Measurements from ENCODE around the gene UBXN7.
"Not testable (repeated sequence)": the region's sequence is repeated elsewhere in the genome, so short reads cannot be mapped to it uniquely, and the experiment has no call there.

The UBXN7 gene

DNA sequence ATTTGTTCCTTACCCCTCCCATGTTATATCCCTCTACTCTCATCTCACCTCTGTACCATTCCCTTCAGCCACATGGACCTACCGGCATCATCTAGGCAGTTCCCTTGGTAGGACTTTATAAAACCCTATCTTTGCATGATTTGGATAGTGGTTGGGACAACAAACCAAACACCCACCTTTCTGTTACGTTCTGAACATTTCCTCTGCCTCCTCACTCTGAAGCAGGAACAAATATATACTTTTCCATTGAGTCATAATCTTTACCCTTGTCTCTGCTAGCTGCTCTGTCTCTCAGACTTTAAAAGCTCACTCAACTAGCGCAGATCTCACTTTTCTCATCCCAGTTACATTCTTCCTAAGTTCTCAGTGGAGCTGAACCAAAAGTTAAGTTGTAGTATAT, 17.8 kb downstream of the UBXN7 start:
- peak; percentile 19 for DNase-seq

DNA sequence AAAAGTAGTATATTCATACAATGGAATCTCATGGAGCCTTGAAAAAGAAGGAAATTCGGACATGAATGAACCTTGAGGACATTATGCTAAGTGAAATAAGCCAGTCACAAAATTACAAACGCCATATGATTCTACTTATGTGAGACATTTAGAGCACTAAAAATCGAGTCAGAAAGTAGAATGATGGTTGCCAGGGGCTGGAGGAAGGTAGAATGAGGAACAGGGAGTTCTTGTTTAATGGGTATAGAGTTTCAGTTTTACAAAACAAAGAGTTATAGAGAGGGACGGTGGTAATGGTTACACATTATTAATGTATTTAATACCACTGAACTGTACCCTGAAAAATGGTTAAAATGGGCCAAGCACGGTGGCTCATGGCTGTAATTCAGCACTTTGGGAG, 19.5 kb downstream of the UBXN7 start:
- no peak for DNase-seq

DNA sequence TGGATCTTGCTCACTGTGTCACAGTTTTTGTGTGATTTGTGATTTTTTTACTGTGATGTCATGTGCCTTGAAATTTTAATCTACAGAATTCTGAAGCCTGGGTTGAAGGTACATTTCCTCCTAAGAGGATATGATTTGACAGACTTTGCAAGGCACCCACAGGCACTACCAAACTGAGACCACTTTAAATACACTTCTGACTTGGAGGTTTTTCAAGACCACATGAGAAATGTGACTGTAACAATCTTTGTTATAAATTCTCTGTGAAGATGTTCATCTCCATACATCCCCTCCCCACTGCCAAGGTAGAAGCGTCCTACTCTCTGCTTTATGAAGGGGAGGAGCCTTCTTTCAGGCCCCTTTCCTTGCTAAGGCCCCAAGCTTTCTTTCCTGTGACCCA, 22.8 kb downstream of the UBXN7 start:
- no peak for DNase-seq

DNA sequence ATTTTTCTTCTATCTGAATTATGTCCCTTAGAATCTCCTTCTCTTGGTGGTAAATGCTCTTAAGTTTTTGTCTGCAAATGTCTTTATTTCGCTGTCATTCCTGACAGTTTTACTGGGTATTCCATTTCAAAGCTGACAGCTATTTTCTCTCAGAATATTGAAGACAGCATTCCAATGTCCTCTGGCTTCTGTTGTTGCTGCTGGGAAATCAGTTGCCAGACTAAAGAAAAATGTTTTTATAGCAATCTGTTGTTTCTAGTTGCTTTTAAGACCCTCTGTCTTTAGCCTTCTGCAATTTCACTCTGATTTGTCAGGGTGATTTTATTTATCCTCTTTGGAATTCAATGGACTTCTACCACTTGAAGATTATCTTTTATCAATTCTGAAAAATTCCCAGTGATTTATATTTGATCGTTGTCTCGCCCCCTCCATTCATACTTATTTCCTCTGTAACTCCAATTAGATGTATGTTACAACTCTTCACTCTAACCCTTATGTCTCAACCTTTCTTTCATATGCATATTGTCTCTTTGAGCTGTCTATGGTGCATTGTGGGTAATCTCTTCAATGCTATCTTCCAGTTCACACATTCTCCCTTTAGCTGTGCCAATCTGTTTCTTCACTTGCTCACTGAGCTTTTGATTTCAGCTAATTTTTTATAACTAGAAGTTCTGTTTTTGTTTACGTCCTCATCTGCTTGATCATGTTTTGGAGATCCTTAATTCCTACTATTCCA, 23.5 kb downstream of the UBXN7 start:
- no peak for DNase-seq

DNA sequence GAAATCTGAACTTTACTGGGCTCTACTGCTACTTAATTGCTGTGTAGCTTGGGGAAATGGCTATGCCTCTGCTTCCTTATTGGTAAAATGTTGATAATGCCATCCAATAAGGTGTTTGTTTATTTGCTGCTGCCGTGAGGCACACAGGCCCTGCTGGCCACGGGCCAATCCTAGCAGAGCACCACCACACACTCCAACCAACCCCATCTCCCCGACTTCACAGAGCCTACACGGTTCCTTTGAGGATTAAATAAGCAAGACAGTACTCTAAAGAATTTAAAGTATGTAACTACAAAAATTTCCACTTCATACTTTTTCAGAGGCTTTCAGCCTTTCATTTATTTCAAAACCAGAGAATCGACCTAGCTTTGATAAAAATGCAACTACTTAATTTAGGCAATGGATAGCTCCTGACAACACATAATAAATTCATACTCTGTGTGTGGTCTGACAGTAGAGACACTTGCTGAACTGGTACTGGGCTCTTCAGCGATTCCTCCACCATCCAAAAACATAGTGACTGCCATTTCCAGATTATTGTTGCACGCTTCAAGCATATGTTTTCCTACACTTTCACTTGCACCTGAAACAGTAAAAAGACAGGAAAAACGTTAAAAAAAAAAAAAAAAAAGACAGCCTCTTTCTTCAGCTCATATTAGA, 25.3 kb downstream of the UBXN7 start:
- peak; percentile 47 for DNase-seq

DNA sequence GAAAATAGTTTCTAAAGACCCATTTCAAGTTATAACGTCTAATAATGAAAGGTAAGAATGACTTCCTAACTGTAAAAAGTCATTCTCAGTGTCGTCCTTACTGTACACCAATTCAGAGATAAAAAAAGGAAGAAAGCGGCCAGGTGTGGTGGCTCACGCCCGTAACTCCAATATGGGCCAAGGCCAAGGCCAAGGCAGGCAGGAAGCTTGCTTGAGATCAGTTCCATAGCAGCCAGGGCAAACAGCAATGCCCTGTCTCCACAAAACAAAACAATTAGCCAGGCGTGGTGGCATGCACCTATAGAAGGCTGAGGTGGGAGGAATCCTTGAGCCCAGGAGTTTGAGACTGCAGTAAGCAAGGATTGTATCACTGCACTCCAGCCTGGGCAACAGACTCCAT, 31.9 kb downstream of the UBXN7 start:
- no peak for DNase-seq

DNA sequence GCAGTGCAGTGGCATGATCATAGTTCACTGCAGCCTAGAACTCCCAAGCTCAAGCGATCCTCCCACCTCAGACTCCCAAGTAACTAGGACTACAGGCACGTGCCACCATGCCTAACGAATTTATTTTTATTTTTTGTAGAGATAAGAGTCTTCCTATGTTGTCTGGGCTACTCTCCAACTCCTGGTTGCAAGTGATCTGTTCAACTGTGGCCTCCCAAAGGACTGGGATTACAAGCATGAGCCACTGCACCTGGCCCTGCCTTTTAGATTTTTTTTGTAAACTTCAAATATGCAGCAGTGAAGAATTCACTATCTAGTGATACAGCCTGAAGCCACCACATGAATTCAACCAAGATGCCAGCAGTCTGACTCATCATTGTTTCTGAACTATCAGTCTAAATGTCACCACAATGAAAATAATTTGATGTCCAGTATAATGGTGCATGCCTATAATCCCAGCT, 32.7 kb downstream of the UBXN7 start:
- peak; percentile 78 for DNase-seq

DNA sequence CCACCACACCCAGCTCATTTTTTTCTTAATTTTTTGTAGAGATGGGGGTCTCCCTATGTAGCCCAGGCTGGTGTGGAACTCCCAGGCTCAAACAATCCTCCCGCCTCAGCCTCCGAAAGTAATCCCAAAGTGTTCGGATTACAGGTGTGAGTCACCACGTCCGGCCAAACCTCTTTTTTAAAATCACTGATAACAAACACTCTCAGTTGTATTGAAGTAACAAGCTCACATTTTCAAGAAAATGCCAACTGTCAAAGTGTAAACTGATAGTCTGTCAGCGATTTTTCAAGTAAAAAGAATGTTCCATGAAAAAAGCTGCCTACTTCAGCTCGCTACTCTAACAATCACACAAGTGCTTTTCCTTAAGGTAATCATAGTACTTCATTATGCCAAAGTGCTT, 33.4 kb downstream of the UBXN7 start:
- DNase-seq = no peak

DNA sequence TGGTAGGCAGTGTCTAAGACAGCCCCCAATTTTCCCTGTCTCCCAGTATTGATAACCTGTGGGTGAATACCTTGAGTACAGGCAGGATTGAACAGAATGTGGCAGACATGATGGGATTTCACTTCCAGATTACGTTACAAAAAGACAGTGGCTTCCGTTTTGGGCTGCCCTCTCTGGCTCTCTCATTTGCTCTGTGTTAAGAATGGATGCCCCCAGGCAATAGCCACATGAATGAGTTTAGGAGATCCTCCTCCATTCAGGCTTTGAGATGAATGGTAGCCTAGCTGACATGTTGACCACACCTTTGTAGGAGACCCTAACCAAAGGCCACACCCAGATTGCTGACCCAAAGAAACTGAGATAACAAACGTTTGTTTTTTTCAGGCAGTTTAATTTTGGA, 34.3 kb downstream of the UBXN7 start:
- no peak for DNase-seq

DNA sequence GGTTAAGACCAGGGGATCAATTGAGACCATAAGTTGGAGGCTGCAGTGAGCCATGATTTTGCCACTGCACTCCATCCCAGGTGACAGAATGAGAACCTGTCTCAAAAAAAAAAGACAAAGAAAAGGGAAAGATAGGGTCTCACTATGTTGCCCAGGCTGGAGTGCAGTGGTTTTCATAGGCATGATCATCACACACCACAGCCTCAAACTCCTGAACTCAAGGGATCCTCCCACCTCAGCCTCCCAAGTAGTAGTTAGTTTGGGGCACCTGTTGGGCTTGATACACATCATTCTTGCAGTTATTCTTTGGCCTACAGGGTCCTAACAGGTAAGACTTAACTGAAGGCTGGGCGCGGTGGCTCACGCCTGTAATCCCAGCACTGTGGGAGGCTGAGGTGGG, 42.1 kb downstream of the UBXN7 start:
- no peak for DNase-seq

DNA sequence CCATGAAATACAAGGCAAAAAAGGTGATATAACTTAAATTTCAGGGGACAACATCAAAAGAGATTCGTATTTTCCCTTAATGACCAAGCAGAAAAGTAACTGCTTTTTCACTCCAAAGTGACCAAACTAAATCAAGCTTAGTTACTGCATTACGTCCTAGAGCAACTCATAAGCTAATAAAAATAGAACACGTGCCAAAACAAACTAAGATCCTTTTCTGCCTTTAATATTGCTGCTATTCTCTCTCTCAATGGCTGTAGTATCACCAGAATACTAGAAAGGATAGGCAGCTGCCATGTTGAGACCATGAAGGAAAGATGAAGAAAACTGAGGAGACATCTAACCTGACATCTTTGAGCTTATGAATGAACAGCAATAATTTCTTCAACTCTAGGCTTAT, 43.3 kb downstream of the UBXN7 start:
- no peak for DNase-seq

DNA sequence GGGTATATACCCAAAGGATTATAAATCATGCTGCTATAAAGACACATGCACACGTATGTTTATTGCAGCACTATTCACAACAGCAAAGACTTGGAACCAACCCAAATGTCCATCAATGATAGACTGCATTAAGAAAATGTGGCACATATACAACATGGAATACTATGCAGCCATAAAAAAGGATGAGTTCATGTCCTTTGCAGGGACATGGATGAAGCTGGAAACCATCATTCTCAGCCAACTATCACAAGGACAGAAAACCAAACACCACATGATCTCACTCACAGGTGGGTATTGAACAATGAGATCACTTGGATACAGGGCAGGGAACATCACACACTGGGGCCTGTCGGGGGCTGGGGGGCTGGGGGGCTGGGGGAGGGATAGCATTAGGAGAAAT, 44.3 kb downstream of the UBXN7 start:
- DNase-seq = not testable (repeated sequence)

DNA sequence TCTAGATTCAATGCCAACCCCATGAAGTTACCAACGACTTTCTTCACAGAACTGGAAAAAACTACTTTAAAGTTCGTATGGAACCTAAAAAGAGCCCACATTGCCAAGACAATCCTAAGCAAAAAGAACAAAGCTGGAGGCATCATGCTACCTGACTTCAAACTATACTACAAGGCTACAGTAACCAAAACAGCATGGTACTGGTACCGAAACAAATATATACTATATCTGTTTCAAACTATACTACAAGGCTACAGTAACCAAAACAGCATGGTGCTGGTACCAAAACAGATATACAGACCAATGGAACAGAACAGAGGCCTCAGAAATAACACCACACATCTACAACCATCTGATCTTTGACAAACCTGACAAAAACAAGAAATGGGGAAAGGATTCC, 45.4 kb downstream of the UBXN7 start:
- DNase-seq = not testable (repeated sequence)

DNA sequence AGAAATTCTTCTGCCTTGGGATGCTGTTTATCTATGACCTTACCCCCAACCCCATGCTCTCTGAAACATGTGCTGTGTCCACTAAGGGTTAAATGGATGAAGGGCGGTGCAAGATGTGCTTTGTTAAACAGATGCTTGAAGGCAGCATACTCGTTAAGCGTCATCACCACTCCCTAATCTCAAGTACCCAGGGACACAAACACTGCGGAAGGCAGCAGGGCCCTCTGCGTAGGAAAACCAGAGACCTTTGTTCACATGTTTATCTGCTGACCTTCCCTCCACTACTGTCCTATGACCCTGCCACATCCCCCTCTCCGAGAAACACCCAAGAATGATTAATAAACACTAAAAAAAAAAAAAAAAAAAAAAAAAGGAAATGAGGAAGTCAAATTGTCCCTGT, 46.2 kb downstream of the UBXN7 start:
- DNase-seq = not testable (repeated sequence)

DNA sequence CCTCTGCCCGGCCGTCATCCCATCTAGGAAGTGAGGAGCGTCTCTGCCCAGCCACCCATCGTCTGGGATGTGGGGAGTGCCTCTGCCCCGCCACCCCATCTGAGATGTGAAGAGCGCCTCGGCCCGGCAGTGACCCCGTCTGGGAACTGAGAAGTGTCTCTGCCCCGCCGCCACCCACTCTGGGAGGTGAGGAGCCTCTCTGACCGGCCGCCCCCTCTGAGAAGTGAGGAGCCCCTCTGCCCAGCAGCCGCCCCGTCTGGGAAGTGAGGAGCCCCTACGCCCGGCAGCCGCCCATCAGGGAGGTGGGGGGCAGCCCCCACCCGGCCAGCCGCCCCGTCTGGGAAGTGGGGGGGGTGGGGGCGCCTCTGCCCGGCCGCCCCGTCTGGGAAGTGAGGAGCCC, 46.8 kb downstream of the UBXN7 start:
- not testable (repeated sequence) for DNase-seq

DNA sequence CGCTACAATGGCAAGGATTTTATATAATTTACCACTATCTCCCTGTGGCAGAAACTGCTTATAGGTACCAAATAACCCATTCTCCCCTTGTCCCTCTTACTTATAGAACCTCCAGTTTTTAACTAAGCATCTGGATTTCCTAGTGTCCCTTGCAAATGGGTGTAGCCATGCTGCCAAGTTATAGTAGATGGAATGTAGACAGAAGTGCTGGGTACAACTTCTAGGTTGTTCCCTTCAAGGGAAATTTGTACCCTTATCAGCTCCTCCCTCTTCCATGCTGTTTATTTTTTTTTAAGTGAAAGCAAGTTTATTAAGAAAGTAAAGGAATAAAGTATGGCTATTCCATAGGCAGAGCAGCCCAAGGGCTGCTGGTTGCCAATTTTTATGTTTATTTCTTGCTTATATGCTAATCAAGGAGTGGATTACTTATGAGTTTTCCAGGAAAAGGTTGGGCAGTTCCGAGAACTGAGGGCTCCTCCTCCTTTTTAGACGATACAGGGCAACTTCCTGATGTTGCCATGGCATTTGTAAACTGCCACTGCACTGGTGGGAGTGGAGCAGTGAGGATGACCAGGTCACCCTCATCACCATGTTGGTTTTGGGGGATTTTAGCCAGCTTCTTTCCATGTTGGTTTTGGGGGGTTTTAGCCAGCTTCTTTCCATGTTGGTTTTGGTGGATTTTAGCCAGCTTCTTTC, 53.9 kb downstream of the UBXN7 start:
- DNase-seq = no peak

DNA sequence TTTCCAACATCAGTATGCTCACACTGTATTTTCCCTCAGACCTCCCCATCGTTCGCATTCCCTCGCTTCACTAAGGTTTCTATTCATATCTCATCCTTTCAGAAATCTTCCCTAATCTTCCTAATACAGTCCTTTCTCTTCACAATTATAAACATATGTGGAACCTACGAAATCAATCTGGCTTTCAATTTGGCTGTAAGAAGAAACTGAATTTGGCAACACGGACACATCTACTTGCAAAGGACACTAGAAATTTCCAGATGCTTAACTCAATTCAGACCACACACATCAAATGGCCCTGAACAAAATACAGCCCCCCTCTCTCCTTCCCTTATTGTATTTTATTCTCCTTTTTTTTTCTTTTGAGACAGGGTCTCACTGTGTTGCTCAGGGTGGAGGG, 54.9 kb downstream of the UBXN7 start:
- DNase-seq = no peak

DNA sequence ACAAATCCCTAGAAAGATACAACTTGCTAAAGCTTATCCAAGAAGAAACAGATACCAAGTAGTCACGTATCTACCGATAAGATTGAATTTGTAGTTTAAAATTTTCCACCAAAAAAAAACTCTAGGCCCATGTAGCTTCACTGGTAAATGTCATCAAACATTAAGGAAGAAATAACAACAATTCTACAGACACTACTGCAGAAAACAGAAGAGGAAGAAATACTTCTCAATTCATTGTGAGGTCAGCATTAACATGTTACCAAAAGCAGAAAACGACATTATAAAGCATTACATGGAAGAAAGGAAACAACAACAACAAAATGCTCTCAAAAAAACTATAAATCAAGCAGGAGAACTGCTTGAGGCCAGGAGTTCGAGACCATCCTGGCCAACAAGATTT, 66.5 kb downstream of the UBXN7 start:
- no peak for DNase-seq

DNA sequence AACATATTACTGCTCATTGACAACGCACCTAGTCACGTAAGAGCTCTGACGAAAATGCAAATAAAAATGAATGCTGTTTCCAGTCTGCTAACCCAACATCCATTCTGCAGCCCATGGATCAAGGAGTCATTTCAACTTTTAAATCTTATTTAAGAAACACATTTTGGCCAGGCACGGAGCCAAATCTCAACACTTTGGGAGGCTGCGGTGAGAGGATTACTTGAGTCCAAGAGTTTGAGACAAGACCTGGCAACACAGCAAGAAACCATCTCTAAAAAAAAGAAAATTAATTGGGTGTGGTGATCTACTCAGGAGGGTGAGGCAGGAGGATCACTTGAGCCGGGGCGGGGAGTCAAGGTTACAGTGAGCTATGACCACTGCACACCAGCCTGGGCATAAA, 71.6 kb downstream of the UBXN7 start:
- DNase-seq = no peak

DNA sequence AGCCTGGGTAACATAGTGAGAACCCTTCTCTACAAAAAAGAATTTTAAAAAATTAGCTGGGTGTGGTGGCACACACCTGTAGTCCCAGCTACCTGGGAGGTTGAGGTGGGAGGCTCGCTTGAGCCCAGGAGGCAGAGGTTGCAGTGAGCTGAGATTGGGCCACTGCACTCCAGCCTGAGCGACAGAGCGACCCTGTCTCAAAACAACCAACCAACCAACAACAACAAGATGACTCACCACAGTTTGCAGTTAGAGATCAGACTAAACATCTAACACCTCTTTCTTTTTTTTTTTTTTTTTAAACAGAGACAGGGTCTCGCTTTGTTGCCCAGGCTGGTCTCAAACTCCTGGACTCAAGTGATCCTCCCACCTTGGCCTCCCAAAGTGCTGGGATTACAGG, 73.7 kb downstream of the UBXN7 start:
- DNase-seq = not testable (repeated sequence)

DNA sequence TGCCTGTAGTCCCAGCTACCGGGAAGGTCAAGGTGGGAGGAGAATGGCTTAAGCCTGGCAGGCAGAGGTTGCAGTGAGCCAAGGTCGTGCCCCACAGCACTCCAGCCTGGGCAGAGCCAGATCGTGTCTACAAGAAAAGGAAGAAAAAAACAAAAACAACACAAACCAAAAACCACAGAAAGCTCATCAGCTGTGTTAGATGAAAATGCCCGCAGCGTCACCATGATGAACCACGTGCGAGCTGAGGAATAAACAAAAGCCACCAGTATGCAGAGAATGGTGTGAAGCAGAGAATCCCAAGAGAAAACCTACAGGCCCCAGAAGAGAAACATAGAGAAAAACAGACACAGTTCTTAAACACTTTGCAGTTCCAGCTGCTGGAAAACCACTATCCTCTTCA, 74.3 kb downstream of the UBXN7 start:
- no peak for DNase-seq

DNA sequence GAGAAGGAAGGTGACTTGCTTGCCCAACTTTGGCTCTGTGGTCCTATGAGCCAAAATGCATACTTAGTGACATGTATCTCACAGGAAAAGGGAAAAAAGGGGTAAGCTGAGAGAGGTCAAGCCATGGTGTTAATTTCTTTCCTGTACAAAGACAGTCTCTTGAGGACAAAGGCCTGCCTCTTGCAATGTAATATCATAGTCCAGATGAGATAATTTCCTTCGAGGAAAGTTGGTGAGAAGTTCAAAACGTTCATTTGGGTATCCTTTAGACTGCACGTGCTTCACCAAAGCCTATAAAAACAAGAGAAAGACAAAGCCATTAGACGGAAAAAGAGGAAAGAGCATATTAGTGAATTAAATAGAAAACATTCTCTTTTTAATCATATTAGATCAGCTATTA, 75.7 kb downstream of the UBXN7 start:
- no peak for DNase-seq

DNA sequence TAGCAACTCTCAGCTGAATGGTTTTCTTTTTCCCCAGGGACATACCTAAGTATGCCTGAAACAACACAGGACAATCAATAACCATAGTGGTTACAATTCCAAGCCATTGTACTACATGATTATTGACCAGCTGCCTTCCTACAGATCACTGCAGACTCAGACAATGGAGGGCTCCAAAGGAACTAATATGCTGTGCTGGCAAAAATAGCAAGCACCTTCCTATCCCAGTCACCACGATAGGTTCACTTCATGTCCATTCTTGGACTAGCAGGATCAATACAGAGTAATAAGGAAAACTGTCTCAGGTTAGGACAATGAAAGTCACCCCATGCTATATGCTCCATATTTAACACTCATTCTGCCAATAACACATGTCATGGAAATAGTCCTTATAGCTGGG, 76.6 kb downstream of the UBXN7 start:
- DNase-seq = no peak

DNA sequence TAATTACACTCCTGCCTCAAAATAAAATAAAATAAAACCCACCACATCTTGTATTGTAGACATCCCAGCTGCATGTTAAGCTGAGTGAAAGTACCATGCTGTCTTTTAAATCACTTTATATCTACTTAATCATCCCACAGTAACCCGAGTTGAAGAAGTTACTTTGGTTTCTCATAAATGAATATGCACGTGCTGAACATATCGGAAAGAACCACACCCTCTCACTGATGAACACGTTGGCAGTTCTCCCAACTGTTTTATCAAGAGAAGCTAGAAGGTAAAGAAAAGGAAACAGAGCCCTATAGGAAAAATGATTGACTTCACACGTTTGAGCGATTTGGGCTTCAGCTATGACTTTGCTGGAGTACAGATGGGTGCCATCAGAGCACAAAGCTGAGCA, 78.1 kb downstream of the UBXN7 start:
- DNase-seq = no peak
